Testis (tissue), 3 donors: ENCODE results near the gene SEC22C. TPM values are rescaled to one million over a fixed set of nuclear protein-coding genes. Genes with fewer than 3 reads are reported as not detected.
"Not testable (repeated sequence)": the region's sequence is repeated elsewhere in the genome, so short reads cannot be mapped to it uniquely, and the experiment has no call there.

Experiments used
- DNase-seq: peaks from one replicate; pipeline ENCODE4 v3.0.0-alpha.2; 2019
- H3K27ac ChIP-seq, 2 donors: fragments of 200-600 bp; sonication (generic); one replicate each; pipeline ENCODE4 v1.5.1; 2019
- H3K27me3 ChIP-seq: fragments of 200-600 bp; sonication (generic); one replicate; pipeline ENCODE4 v1.5.1; 2019
- H3K36me3 ChIP-seq: fragments of 200-600 bp; sonication (generic); one replicate; pipeline ENCODE4 v1.5.1; 2017; ENCODE audit warnings: low read depth; ENCODE audit errors: missing control alignments
- H3K4me1 ChIP-seq: fragments of 200-600 bp; sonication (generic); one replicate; pipeline ENCODE4 v1.5.1; 2019
- H3K4me3 ChIP-seq, 2 donors: fragments of 200-600 bp; sonication (generic); one replicate each; pipeline ENCODE4 v1.5.1; 2017 to 2019
- H3K9me3 ChIP-seq: fragments of 200-600 bp; sonication (generic); one replicate; pipeline ENCODE4 v1.5.1; 2017
- POLR2A ChIP-seq: fragments of 450-650 bp; IDR thresholded peaks from one replicate; pipeline ENCODE4 v1.6.1; 2017; ENCODE audit warnings: antibody characterized with exemption, mild to moderate bottlenecking, moderate library complexity
- WGBS, 2 donors: methylation state at CpG; one replicate each; pipeline ENCODE4 v1.1.5; 2018; 5-methylcytosine and 5-hydroxymethylcytosine counted together
- intact Hi-C: fragments of 100-400 bp; cut with DNase I; formaldehyde crosslinking; loops from one replicate; pipeline ENCODE4 v1.15.1; 2023; ENCODE audit warnings: low total_unique reads
- polyA plus RNA-seq: library from polyadenylated mRNA; stranded (reverse); fragments of 350-450 nt; fragmentation: Illumina TruSeq; extraction: RNeasy Lipid Tissue Mini Kit (QIAGEN cat#74804); gene quantifications from one replicate; pipeline ENCODE4 v1.2.3, GENCODE V29; 2014; ENCODE audit warnings: low read depth, low replicate concordance; ENCODE audit not compliant: insufficient read depth
- total RNA-seq, 2 donors: library from RNA; depleted of rRNA; stranded (reverse); fragments of >200 nt; gene quantifications; one replicate each; pipeline ENCODE4 v1.2.3, GENCODE V29; 2016
- TF ChIP-seq, protein P1 (sequence below), 3 experiments: fragments of 450-650 bp in 2 of 3; fragments of 200-600 bp in 1 of 3; sonication (generic) in 1 of 3; IDR thresholded peaks; one replicate each; pipeline ENCODE4 v1.5.1; 2016 to 2019; ENCODE audit warnings: antibody characterized with exemption in 3 of 3, mild to moderate bottlenecking in 2 of 3, moderate library complexity in 1 of 3

Gene SEC22C
- total and polyA plus RNA-seq, 3 donors from 2014 or later, result 61.0 to 86.3 (median 66.0) TPM

DNA sequence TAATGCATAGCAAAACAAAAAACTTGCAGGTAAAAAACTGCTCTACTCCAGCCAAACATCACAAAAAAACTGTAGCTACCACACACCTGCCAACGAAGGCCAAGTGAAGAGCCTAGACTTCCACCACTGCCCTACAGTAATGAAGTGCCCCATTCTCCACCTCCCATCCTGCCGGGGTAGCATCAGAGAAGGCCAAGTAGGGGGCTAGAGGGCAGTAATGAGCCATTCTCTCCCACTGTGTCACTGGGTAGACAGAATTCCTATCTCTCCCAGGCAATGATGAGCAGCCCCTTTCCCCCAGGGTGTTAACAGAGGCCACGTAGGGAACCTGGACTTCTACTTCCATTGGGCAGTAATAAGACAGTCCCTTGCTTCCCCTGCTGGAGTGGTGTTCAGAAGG is 9.5 kb downstream of the SEC22C start:
- intact Hi-C loops, result no loop called here
- Histone ChIP-seq H3K36me3 (no peaks in the 10 kb centered on the region), H3K4me1 (no peaks in the 10 kb centered on the region), H3K27me3 (no peaks in the 10 kb centered on the region), H3K9me3 (no peaks in the 10 kb centered on the region), H3K27ac (no peak overlapping the region), H3K4me3 (no peak overlapping the region)
- 66 to 69% methylated on average over 3 of the region's 3 CpGs for WGBS, 2 donors
- TF ChIP-seq, protein P1, sequence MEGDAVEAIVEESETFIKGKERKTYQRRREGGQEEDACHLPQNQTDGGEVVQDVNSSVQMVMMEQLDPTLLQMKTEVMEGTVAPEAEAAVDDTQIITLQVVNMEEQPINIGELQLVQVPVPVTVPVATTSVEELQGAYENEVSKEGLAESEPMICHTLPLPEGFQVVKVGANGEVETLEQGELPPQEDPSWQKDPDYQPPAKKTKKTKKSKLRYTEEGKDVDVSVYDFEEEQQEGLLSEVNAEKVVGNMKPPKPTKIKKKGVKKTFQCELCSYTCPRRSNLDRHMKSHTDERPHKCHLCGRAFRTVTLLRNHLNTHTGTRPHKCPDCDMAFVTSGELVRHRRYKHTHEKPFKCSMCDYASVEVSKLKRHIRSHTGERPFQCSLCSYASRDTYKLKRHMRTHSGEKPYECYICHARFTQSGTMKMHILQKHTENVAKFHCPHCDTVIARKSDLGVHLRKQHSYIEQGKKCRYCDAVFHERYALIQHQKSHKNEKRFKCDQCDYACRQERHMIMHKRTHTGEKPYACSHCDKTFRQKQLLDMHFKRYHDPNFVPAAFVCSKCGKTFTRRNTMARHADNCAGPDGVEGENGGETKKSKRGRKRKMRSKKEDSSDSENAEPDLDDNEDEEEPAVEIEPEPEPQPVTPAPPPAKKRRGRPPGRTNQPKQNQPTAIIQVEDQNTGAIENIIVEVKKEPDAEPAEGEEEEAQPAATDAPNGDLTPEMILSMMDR (IDR thresholded peaks at IDR 0.05), result no peak
- no peak for TF ChIP-seq POLR2A
- peak; percentile 42 for DNase-seq

DNA sequence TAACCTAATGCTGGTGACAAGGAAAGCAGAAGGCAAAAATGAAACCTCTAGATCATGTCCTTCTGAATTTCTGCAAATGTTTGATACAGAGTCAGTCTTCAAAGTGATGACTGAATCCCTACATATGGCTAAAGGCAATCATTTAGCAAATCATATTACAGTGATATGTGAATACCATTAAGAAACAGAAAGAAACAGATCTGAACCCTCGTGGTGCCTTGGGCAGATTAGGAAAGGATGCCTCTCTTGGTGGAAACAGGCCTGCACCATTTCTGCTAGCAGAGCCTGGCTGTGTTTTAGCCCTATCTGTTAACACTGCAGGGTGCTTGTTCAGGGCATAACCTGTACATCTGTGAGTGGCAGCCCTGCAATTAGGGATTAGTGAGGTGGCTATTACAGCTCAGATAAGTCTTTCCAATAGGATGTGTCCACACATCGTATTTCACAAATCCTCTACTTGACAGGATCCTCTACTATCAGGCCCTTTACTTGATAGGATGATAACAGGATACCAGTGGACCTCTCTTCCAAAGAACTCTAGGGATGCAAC is 12.1 kb downstream of the SEC22C start:
- TF ChIP-seq POLR2A, result no peak
- TF ChIP-seq, protein P1 (IDR thresholded peaks at IDR 0.05), result no peak
- H3K36me3 ChIP-seq, result no peaks in the 10 kb centered on the region
- no peaks in the 10 kb centered on the region for H3K4me1 ChIP-seq
- H3K27me3 ChIP-seq, result no peaks in the 10 kb centered on the region
- no peak for DNase-seq
- 86 to 89% methylated on average over 2 of the region's 2 CpGs for WGBS, 2 donors
- H3K27ac ChIP-seq, result no peak overlapping the region
- intact Hi-C loops, result no loop called here
- no peak overlapping the region for H3K4me3 ChIP-seq
- no peaks in the 10 kb centered on the region for H3K9me3 ChIP-seq

DNA sequence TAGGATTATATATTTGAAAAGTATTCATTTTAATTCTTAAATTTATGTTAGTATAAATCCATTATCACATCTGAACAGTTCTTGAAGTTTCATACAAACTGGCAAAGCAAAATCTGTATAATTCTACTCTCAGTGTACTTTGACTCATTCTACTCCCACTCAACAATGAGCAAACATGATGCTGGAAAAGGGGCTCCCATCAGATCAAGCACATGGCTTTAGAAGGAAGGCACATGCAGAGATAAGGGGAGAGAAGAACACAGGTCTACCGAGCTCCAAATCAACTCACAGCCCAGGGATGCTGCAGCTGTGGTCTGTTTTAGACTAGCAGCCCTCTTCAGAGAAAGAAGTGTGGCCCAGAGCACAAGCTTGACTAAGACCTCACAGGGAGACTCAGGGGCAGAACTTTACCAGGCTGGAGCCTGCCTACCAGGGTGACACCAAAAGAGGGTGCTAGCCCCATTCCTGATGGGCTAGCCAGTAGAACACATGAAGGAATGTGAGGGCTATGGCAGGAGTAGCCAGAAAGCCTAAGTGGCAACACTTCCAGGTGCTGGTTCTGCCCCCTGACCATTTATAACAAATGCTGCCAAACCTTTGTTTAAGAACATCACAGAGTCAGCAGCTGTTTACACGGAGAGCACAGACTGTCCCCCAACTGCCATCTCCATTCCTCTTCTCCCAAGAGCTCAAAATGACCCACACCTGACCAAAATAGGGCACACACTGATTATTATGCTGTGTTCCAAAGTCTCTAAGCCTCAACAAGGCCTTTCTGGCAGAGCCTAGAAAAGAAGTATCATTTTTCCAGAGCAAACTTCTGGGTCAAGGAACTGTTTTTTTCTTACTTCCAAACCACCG is 19.5 kb downstream of the SEC22C start:
- Histone ChIP-seq H3K36me3 (no peaks in the 10 kb centered on the region), H3K9me3 (no peaks in the 10 kb centered on the region), H3K27me3 (no peaks in the 10 kb centered on the region), H3K4me1 (peaks cover 5% of the 10 kb centered on the region), H3K4me3 (no peak overlapping the region), H3K27ac (peak overlapping the region in 1 of 2 donors; percentile 41)
- DNase-seq, result no peak
- intact Hi-C loops, result no loop called here
- WGBS, 2 donors, result 36 to 38% methylated on average over 3 of the region's 3 CpGs
- TF ChIP-seq POLR2A, result no peak
- TF ChIP-seq, protein P1 (IDR thresholded peaks at IDR 0.05), result no peak

DNA sequence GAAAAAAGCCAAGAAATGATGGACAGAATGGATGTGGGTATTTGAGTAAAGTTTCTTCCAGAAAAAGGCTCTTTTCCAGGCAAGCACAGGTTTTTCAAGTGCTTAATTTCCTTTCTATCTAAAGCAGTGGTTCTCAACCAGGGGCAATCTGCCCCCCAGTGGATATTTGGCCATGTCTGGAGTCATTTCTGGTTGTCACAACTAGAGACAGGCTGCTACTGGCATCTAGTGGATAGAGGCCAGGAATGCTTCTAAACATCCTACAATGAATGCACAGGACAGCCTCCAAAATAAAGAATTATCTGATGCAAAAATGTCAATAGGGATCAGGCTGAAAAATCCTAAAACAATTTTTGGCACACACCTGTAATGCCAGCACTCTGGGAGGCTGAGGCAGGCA is 23.9 kb downstream of the SEC22C start:
- no peak for DNase-seq
- Histone ChIP-seq H3K9me3 (no peaks in the 10 kb centered on the region), H3K27me3 (no peaks in the 10 kb centered on the region), H3K36me3 (no peaks in the 10 kb centered on the region), H3K4me3 (no peak overlapping the region), H3K27ac (no peak overlapping the region), H3K4me1 (peaks cover 5% of the 10 kb centered on the region)
- TF ChIP-seq, protein P1 (IDR thresholded peaks at IDR 0.05), result no peak
- intact Hi-C loops, result no loop called here

DNA sequence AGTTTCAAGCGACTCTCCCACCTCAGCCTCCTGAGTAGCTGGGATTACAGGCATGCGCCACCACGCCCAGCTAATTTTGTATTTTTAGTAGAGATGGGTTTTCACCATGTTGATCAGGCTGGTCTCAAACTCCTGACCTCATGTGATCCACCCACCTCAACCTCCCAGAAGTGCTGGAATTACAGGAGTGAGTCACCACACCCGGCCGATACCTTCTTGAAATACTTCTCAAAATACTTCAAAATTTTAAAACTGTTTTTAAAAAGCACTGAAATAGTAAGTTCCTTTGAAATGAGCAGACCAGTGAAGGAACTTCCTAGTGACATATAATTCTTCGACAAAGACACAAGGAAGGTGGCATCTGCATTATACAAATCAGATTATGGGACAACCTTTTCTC is 24.9 kb downstream of the SEC22C start:
- intact Hi-C loops, H3K4me1 ChIP-seq, H3K4me3 ChIP-seq, H3K9me3 ChIP-seq, H3K27ac ChIP-seq, DNase-seq, H3K36me3 ChIP-seq, H3K27me3 ChIP-seq: not testable (repeated sequence)
- WGBS, 2 donors, result 91 to 97% methylated on average over 6 of the region's 6 CpGs
